ENCODE data around the gene CD300LB.
"Not testable (repeated sequence)": the region's sequence is repeated elsewhere in the genome, so short reads cannot be mapped to it uniquely, and the experiment has no call there.

The CD300LB gene

GRCh38 chr17:74531231-74531761, at the start of gene CD300LB:
CD300LB (minus strand) TSS chr17:74531475; CDS start chr17:74531350, 125 bp downstream.
- DNase-seq (ENCODE audit: low read depth): no peak

GRCh38 chr17:74579900-74580299, 48.6 kb upstream of the CD300LB start:
- no peak for DNase-seq (ENCODE audit: low read depth)

GRCh38 chr17:74578979-74579378, 47.7 kb upstream of the CD300LB start:
- DNase-seq (ENCODE audit: low read depth): no peak

GRCh38 chr17:74574489-74575142, 43.3 kb upstream of the CD300LB start:
- no peak for DNase-seq (ENCODE audit: low read depth)

- not testable (repeated sequence) for DNase-seq (ENCODE audit: low read depth)
These were observed 42.4 kb upstream of the CD300LB start for GRCh38 chr17:74573635-74574034.

GRCh38 chr17:74573169-74573568, 41.9 kb upstream of the CD300LB start:
- no peak for DNase-seq (ENCODE audit: low read depth)

GRCh38 chr17:74571621-74572270, 40.5 kb upstream of the CD300LB start:
- no peak for DNase-seq (ENCODE audit: low read depth)

GRCh38 chr17:74569020-74570003, 38.0 kb upstream of the CD300LB start:
- DNase-seq (ENCODE audit: low read depth): peak; percentile 5

- no peak for DNase-seq (ENCODE audit: low read depth)
These were observed 37.0 kb upstream of the CD300LB start for GRCh38 chr17:74568106-74568873.

GRCh38 chr17:74567397-74567796, 36.1 kb upstream of the CD300LB start, which contains the start of gene CD300H:
CD300H (minus strand) TSS chr17:74567509.
- no peak for DNase-seq (ENCODE audit: low read depth)

- no peak for DNase-seq (ENCODE audit: low read depth)
These were observed 35.0 kb upstream of the CD300LB start for GRCh38 chr17:74566132-74566753.

- DNase-seq (ENCODE audit: low read depth): no peak
These were observed 33.9 kb upstream of the CD300LB start for GRCh38 chr17:74565126-74565525.

- DNase-seq (ENCODE audit: low read depth): no peak
These were observed 32.1 kb upstream of the CD300LB start for GRCh38 chr17:74563358-74563757.

- no peak for DNase-seq (ENCODE audit: low read depth)
These were observed 30.3 kb upstream of the CD300LB start for GRCh38 chr17:74561586-74561985.

- DNase-seq (ENCODE audit: low read depth): no peak
These were observed 27.7 kb upstream of the CD300LB start for GRCh38 chr17:74558882-74559519.

- not testable (repeated sequence) for DNase-seq (ENCODE audit: low read depth)
These were observed 27.1 kb upstream of the CD300LB start for GRCh38 chr17:74558402-74558801.

GRCh38 chr17:74555427-74555940, 24.2 kb upstream of the CD300LB start:
- DNase-seq (ENCODE audit: low read depth): no peak

GRCh38 chr17:74554909-74555308, 23.6 kb upstream of the CD300LB start:
- no peak for DNase-seq (ENCODE audit: low read depth)

- no peak for DNase-seq (ENCODE audit: low read depth)
These were observed 20.8 kb upstream of the CD300LB start for GRCh38 chr17:74552037-74552436.

GRCh38 chr17:74550602-74551001, 19.3 kb upstream of the CD300LB start:
- DNase-seq (ENCODE audit: low read depth): no peak
